ENCODE measurements around the gene ACTL6B.

DNA sequence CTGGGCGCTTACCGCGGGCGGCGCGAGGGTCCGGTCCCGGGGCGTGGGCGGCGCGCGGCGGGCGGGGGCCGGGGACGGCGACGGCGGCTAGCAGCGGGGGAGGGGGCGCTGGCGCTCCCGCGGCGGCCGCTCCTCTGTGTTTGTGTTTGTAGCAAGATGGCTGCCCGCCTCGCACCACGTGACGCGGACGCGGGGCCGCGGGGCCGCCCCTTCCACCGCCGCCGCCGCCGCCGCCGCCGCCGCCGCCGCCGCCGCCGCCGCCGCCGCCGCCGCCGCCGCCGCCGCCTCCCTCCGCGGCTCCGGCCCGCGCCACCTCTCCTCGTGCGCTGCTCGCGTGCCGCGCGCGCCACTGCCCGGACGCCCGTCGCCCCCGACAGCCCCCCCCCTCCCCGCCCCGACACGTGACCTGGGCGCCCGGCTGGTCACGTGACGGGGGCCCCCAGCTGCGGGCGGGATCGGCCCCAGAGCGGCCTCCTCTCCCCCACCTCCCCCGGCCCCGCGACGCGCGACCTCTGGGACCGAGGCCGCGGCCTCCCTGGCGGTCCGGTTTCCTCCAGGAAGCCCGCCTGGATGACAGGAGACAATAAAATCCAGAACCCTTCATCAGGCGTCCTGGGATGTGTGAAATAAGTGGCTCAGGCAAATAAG is 38.0 kb upstream of the ACTL6B start, which contains the start of gene GIGYF1:
- TF ChIP-seq, protein P1, sequence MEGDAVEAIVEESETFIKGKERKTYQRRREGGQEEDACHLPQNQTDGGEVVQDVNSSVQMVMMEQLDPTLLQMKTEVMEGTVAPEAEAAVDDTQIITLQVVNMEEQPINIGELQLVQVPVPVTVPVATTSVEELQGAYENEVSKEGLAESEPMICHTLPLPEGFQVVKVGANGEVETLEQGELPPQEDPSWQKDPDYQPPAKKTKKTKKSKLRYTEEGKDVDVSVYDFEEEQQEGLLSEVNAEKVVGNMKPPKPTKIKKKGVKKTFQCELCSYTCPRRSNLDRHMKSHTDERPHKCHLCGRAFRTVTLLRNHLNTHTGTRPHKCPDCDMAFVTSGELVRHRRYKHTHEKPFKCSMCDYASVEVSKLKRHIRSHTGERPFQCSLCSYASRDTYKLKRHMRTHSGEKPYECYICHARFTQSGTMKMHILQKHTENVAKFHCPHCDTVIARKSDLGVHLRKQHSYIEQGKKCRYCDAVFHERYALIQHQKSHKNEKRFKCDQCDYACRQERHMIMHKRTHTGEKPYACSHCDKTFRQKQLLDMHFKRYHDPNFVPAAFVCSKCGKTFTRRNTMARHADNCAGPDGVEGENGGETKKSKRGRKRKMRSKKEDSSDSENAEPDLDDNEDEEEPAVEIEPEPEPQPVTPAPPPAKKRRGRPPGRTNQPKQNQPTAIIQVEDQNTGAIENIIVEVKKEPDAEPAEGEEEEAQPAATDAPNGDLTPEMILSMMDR (IDR thresholded peaks at IDR 0.05) = no peak
- TF ChIP-seq ZFX (IDR thresholded peaks at IDR 0.05; ENCODE audit: borderline replicate concordance) = no peak

Measured in 22Rv1 (cell line).